Cardiac muscle cell (in vitro differentiated cells and primary cell): ENCODE measurements around the gene DRC1. TPM values are rescaled to one million over a fixed set of nuclear protein-coding genes. Genes with fewer than 3 reads are reported as not detected.

Experiments used
- DNase-seq, 2 donors: peaks; one replicate each; pipeline versions ENCODE4 v3.0.0 to v3.0.0-alpha.2; 2010 to 2017; ENCODE audit warnings: low read depth in 1 of 2, low spot score in 1 of 2
- H3K27ac ChIP-seq: fragments of 200-600 bp; sonication (generic); 2 replicates; pipeline ENCODE4 v1.5.1; 2016
- H3K27me3 ChIP-seq: fragments of 200-600 bp; sonication (generic); 2 replicates; pipeline ENCODE4 v1.6.0; 2016; ENCODE audit warnings: control low read depth
- H3K36me3 ChIP-seq: fragments of 200-600 bp; sonication (generic); 2 replicates; pipeline ENCODE4 v1.5.1; 2016; ENCODE audit warnings: control low read depth
- H3K4me1 ChIP-seq: fragments of 200-600 bp; sonication (generic); 2 replicates; pipeline ENCODE4 v1.8.1; 2017; ENCODE audit warnings: low read depth, mild to moderate bottlenecking, mixed run types
- H3K4me3 ChIP-seq: fragments of 200-600 bp; sonication (generic); 2 replicates; pipeline ENCODE4 v1.5.1; 2016; ENCODE audit warnings: mild to moderate bottlenecking
- H3K9me3 ChIP-seq: fragments of 200-600 bp; sonication (generic); 2 replicates; pipeline ENCODE4 v1.5.1; 2017; ENCODE audit warnings: low read depth, mild to moderate bottlenecking, control low read depth
- CTCF ChIP-seq: IDR thresholded peaks from 2 replicates; pipeline ENCODE4 v1.5.1; 2012; ENCODE audit warnings: low read depth, mild to moderate bottlenecking, low read length
- polyA plus RNA-seq: library from polyadenylated mRNA; unstranded; fragments of >200 nt; fragmentation: Nextera tagmentation; extraction: Ambion mirVana; gene quantifications from 2 replicates; pipeline ENCODE4 v1.2.1, GENCODE V29; 2016
- total RNA-seq: library from RNA; depleted of rRNA; stranded (reverse); fragments of >200 nt; gene quantifications from 2 replicates; pipeline ENCODE4 v1.2.3, GENCODE V29; 2016

DRC1 gene
- total and polyA plus RNA-seq, 2 experiments from 2014 or later: not detected

- Histone ChIP-seq H3K36me3 (peaks cover 41% of the 10 kb centered on the region), H3K4me1 (no peaks in the 10 kb centered on the region), H3K27ac (no peak overlapping the region), H3K9me3 (no peaks in the 10 kb centered on the region), H3K4me3 (no peak overlapping the region), H3K27me3 (no peaks in the 10 kb centered on the region)
- TF ChIP-seq CTCF: no peak
- no peak for DNase-seq
Observed at GRCh38 chr2:26384597-26384996, 17.1 kb upstream of the DRC1 start.

- no peak overlapping the region for H3K27ac ChIP-seq
- H3K36me3 ChIP-seq: peaks cover 52% of the 10 kb centered on the region
- H3K9me3 ChIP-seq: no peaks in the 10 kb centered on the region
- TF ChIP-seq CTCF: no peak
- no peak overlapping the region for H3K4me3 ChIP-seq
- H3K27me3 ChIP-seq: no peaks in the 10 kb centered on the region
- H3K4me1 ChIP-seq: no peaks in the 10 kb centered on the region
- no peak for DNase-seq
Observed at GRCh38 chr2:26387189-26387588, 14.5 kb upstream of the DRC1 start.

DNA sequence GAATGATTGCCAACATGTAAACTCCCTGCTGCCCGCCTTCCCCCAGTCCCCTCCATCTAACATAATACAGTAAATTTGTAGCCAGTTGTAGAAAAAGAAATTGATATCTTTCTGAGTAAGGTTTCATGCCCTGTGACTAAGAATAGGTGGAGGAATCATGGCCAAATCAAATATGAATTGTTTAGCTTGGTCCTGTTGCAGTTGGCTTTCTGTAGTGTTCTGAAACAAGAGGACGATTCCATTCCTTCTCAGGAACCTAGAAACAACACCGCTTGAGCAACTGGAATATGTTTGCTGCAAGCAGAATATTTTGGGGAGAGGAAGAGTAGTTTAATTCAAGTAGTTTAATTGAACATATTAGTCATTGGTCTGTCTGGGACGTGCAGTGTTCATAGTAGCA is 7.0 kb upstream of the DRC1 start:
- Histone ChIP-seq H3K27ac (no peak overlapping the region), H3K9me3 (no peaks in the 10 kb centered on the region), H3K27me3 (no peaks in the 10 kb centered on the region), H3K4me1 (no peaks in the 10 kb centered on the region), H3K4me3 (no peak overlapping the region), H3K36me3 (peaks cover 10% of the 10 kb centered on the region)
- no peak for TF ChIP-seq CTCF
- DNase-seq: no peak

DNA sequence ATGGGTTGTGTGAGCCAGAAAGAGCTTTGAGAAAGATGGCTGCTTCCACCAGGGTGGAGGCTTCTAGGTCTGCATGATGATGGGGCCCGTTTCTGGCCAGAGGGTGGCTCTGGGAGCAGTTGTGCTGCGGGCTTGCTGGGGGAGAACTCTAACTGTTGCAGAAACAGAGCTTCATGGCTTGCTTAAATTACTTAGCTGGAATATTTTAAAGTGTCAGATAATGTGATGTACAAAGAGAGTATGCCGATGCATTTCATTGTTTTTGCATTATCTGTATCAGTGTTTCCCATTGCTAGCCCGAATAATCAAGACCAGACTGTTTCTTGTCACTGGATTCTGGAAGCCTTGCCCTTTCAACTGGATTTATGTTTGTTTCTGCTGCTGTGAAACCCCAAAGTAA is 6.3 kb upstream of the DRC1 start:
- Histone ChIP-seq H3K9me3 (no peaks in the 10 kb centered on the region), H3K4me3 (no peak overlapping the region), H3K4me1 (no peaks in the 10 kb centered on the region), H3K27ac (no peak overlapping the region), H3K27me3 (no peaks in the 10 kb centered on the region), H3K36me3 (peaks cover 3% of the 10 kb centered on the region)
- no peak for DNase-seq
- TF ChIP-seq CTCF: no peak

DNA sequence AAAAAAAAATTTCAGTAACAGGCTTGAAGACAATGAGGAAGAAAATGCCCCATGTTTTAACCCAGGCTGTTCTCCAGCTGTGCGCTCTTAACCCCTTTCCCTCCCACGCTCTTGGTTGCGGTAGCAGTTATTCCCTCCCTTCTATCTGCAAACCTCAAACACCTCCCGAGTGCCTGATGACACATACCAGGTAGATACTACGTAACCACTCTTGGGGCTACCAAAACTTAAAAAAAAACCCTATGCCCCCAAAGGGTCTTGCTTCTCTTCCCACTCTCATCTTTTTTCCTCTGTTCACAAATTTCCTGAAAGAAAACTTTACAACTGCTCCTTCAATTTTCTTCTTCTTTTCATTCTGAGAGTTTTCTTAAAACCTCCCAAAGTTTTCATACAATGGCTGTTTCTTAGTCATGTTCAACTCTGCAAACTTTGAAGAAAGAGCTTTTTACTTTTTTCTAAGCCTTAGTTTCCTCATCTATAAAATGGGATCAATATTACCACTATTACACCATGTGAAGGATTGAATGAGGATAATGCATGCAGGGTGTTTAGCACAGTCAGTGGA is 4.9 kb upstream of the DRC1 start:
- no peak for TF ChIP-seq CTCF
- no peak overlapping the region for H3K4me3 ChIP-seq
- H3K9me3 ChIP-seq: no peaks in the 10 kb centered on the region
- H3K4me1 ChIP-seq: no peaks in the 10 kb centered on the region
- DNase-seq: no peak
- no peaks in the 10 kb centered on the region for H3K27me3 ChIP-seq
- no peak overlapping the region for H3K27ac ChIP-seq
- no peaks in the 10 kb centered on the region for H3K36me3 ChIP-seq
